H1 (cell line): ENCODE measurements around the gene SMIM1. TPM values are rescaled to one million over a fixed set of nuclear protein-coding genes. Genes with fewer than 3 reads are reported as not detected.

Source experiments
- CTCF ChIA-PET: fragments of 300-600 bp; sonication (Branson Sonifier 250); formaldehyde crosslinking; loops from one replicate; lab custom pipeline; 2021; ENCODE audit not compliant: partially characterized antibody; lab: Charles Lee
- POLR2A ChIA-PET: fragments of 300-600 bp; sonication (Branson Sonifier 250); formaldehyde crosslinking; loops from one replicate; lab custom pipeline; 2021; ENCODE audit warnings: inconsistent platforms; ENCODE audit not compliant: partially characterized antibody; lab: Charles Lee
- DNase-seq, 2 experiments: peaks; one replicate each; pipeline versions ENCODE4 v3.0.0 to v3.0.0-alpha.2; 2010 to 2022; ENCODE audit warnings: low spot score in 2 of 2, low read depth in 1 of 2, mixed read lengths in 1 of 2
- FAIRE-seq: peaks from 2 replicates; lab custom pipeline; 2011; peaks lifted over from hg19 to GRCh38; lab: Jason Lieb, UNC
- H2AFZ ChIP-seq: 2 replicates; pipeline ENCODE4 v1.8.1; 2012; ENCODE audit warnings: low read length, inconsistent platforms
- H2AK5ac ChIP-seq: 2 replicates; pipeline ENCODE4 v1.6.1; 2013; ENCODE audit warnings: low read depth, low read length
- H2BK120ac ChIP-seq: replicated peaks from 2 replicates; pipeline ENCODE3; 2013; ENCODE audit warnings: low read depth, low read length, inconsistent platforms
- H2BK12ac ChIP-seq: 2 replicates; pipeline ENCODE4 v1.6.1; 2013; ENCODE audit warnings: low read depth, low read length
- H2BK15ac ChIP-seq: 2 replicates; pipeline ENCODE4 v1.6.1; 2013; ENCODE audit warnings: low read length
- H2BK20ac ChIP-seq: 2 replicates; pipeline ENCODE4 v1.6.1; 2013; ENCODE audit warnings: low read length
- H2BK5ac ChIP-seq: 2 replicates; pipeline ENCODE4 v1.6.1; 2013; ENCODE audit warnings: low read depth, low read length
- H3K14ac ChIP-seq: 2 replicates; pipeline ENCODE4 v1.6.1; 2013; ENCODE audit warnings: inconsistent platforms; ENCODE audit not compliant: insufficient read length
- H3K18ac ChIP-seq: 2 replicates; pipeline ENCODE4 v1.6.1; 2013; ENCODE audit warnings: low read length; ENCODE audit errors: extremely low read depth
- H3K23ac ChIP-seq: 2 replicates; pipeline ENCODE4 v1.6.1; 2013; ENCODE audit warnings: inconsistent platforms; ENCODE audit not compliant: insufficient read length
- H3K23me2 ChIP-seq: 2 replicates; pipeline ENCODE4 v1.6.1; 2013; ENCODE audit warnings: low read depth, low read length
- H3K27ac ChIP-seq: 2 replicates; pipeline ENCODE4 v1.6.1; 2011; ENCODE audit warnings: low read depth, low read length, inconsistent platforms
- H3K27me3 ChIP-seq, 4 experiments: replicated peaks in 1 of 4; 1 replicate in 1 of 4; 2 replicates in 3 of 4; pipeline versions ENCODE4 v1.6.1 to v1.8.1; 2011 to 2013; ENCODE audit warnings: low read length in 3 of 4, mild to moderate bottlenecking in 3 of 4, inconsistent platforms in 2 of 4, mixed read lengths in 2 of 4, moderate library complexity in 1 of 4; ENCODE audit not compliant: control insufficient read depth in 3 of 4, insufficient read depth in 3 of 4; ENCODE audit errors: extremely low read depth in 1 of 4
- H3K36me3 ChIP-seq, 4 experiments: 2 replicates each; pipeline versions ENCODE4 v1.6.1 to v1.8.1; 2011 to 2013; ENCODE audit warnings: mild to moderate bottlenecking in 4 of 4, low read length in 3 of 4, moderate library complexity in 2 of 4, control low read depth in 1 of 4, inconsistent platforms in 1 of 4; ENCODE audit not compliant: insufficient read depth in 4 of 4, control insufficient read depth in 2 of 4
- H3K4ac ChIP-seq: replicated peaks from 2 replicates; pipeline ENCODE3; 2013; ENCODE audit warnings: low read length, low read depth, mixed read lengths, inconsistent platforms; ENCODE audit not compliant: insufficient read length
- H3K4me1 ChIP-seq, 4 experiments: replicated peaks in 1 of 4; 1 replicate in 1 of 4; 2 replicates in 3 of 4; pipeline versions ENCODE4 v1.6.1 to v1.8.1; 2011 to 2013; ENCODE audit warnings: low read length in 3 of 4, inconsistent platforms in 2 of 4, mixed read lengths in 1 of 4; ENCODE audit not compliant: insufficient read depth in 4 of 4, control insufficient read depth in 3 of 4
- H3K4me2 ChIP-seq, 2 experiments: 2 replicates each; pipeline versions ENCODE4 v1.6.1 to v1.8.1; 2011 to 2013; ENCODE audit warnings: low read depth in 2 of 2, low read length in 2 of 2, control low read depth in 1 of 2, inconsistent platforms in 1 of 2, mild to moderate bottlenecking in 1 of 2; ENCODE audit not compliant: insufficient read depth in 1 of 2
- H3K4me3 ChIP-seq, 4 experiments: fragments of 200-600, 300-600 bp in 1 of 4; sonication (generic), shearing (Covaris generic), sonication (Bioruptor Twin) in 1 of 4; 2 replicates each; pipeline versions ENCODE4 v1.5.1 to v1.8.1; 2011 to 2016; ENCODE audit warnings: low read length in 4 of 4, low read depth in 3 of 4, control low read depth in 2 of 4, inconsistent platforms in 2 of 4, mild to moderate bottlenecking in 2 of 4, mixed read lengths in 1 of 4, moderate library complexity in 1 of 4; ENCODE audit not compliant: insufficient read depth in 2 of 4; ENCODE audit errors: extremely low read depth in 1 of 4
- H3K56ac ChIP-seq: replicated peaks from 2 replicates; pipeline ENCODE3; 2013; ENCODE audit warnings: low read depth, mild to moderate bottlenecking, mixed read lengths, low read length, inconsistent platforms; ENCODE audit not compliant: insufficient read length
- H3K79me1 ChIP-seq: 2 replicates; pipeline ENCODE4 v1.6.1; 2013; ENCODE audit warnings: low read depth, low read length, control low read depth
- H3K79me2 ChIP-seq, 2 experiments: 2 replicates each; pipeline versions ENCODE4 v1.6.1 to v1.8.1; 2012 to 2013; ENCODE audit warnings: low read length in 2 of 2, mild to moderate bottlenecking in 2 of 2, inconsistent platforms in 1 of 2; ENCODE audit not compliant: insufficient read depth in 2 of 2, control insufficient read depth in 1 of 2
- H3K9ac ChIP-seq, 4 experiments: replicated peaks in 1 of 4; 1 replicate in 1 of 4; 2 replicates in 3 of 4; pipeline versions ENCODE4 v1.6.1 to v1.8.1; 2011 to 2013; ENCODE audit warnings: low read depth in 3 of 4, low read length in 3 of 4, control low read depth in 2 of 4, mild to moderate bottlenecking in 2 of 4, moderate library complexity in 2 of 4, inconsistent platforms in 1 of 4; ENCODE audit errors: extremely low read depth in 1 of 4
- H3K9me3 ChIP-seq, 2 experiments: 2 replicates each; pipeline versions ENCODE4 v1.6.1 to v1.8.1; 2012 to 2013; ENCODE audit warnings: mild to moderate bottlenecking in 2 of 2, moderate library complexity in 2 of 2, control low read depth in 1 of 2, inconsistent platforms in 1 of 2, low read depth in 1 of 2, low read length in 1 of 2, mixed read lengths in 1 of 2; ENCODE audit not compliant: insufficient read depth in 2 of 2
- H4K20me1 ChIP-seq, 2 experiments: replicated peaks in 1 of 2; 2 replicates each; pipeline versions ENCODE3 to v1.8.1; 2011 to 2013; ENCODE audit warnings: inconsistent platforms in 2 of 2, low read length in 2 of 2, mild to moderate bottlenecking in 1 of 2; ENCODE audit not compliant: insufficient read depth in 2 of 2, control insufficient read depth in 1 of 2
- H4K5ac ChIP-seq: 2 replicates; pipeline ENCODE4 v1.6.1; 2013; ENCODE audit warnings: low read length, low read depth, mixed read lengths, inconsistent platforms; ENCODE audit not compliant: insufficient read length
- H4K8ac ChIP-seq: 2 replicates; pipeline ENCODE4 v1.8.0; 2013; ENCODE audit warnings: mild to moderate bottlenecking, moderate library complexity, low read length, inconsistent platforms; ENCODE audit not compliant: insufficient read depth; ENCODE audit errors: extremely low read depth
- H4K91ac ChIP-seq: replicated peaks from 2 replicates; pipeline ENCODE3; 2013; ENCODE audit warnings: low read length, mixed read lengths, inconsistent platforms; ENCODE audit not compliant: insufficient read length
- CBX8 ChIP-seq: fragments of 300-800, 300-1000 bp; sonication (generic); IDR thresholded peaks from 2 replicates; pipeline ENCODE4 v1.7.1; 2016; ENCODE audit warnings: low read depth, low read length, borderline replicate concordance
- CEBPB ChIP-seq: IDR thresholded peaks from 2 replicates; pipeline ENCODE4 v1.6.1; 2012; ENCODE audit warnings: low read depth, low read length
- KDM5A ChIP-seq: fragments of 200-600 bp; IDR thresholded peaks from 2 replicates; pipeline ENCODE4 v1.7.1; 2012; ENCODE audit warnings: mild to moderate bottlenecking, low read length, inconsistent platforms, mixed read lengths
- MAFK ChIP-seq: IDR thresholded peaks from 2 replicates; pipeline ENCODE4 v1.6.1; 2012; ENCODE audit warnings: low read depth, mild to moderate bottlenecking, improper control_type of control experiment, low read length
- POU5F1 ChIP-seq: IDR thresholded peaks from 2 replicates; pipeline ENCODE4 v1.6.1; 2011; ENCODE audit warnings: low read depth, mild to moderate bottlenecking, low read length, moderate library complexity
- SIRT6 ChIP-seq: IDR thresholded peaks from one replicate; pipeline ENCODE4 v1.7.1; 2012; ENCODE audit warnings: low read length, inconsistent platforms
- SP2 ChIP-seq: IDR thresholded peaks from 2 replicates; pipeline ENCODE4 v1.6.1; 2012; ENCODE audit warnings: mild to moderate bottlenecking, low read length, inconsistent platforms
- SUZ12 ChIP-seq: fragments of 200-600 bp; sonication (generic); IDR thresholded peaks from 2 replicates; pipeline ENCODE4 v1.6.1; 2012; ENCODE audit warnings: mild to moderate bottlenecking, inconsistent platforms, low read length, moderate library complexity, mixed read lengths
- TBP ChIP-seq: IDR thresholded peaks from 2 replicates; pipeline ENCODE4 v1.6.1; 2011; ENCODE audit warnings: low read depth, low read length, improper control_type of control experiment
- YY1 ChIP-seq: IDR thresholded peaks from 2 replicates; pipeline ENCODE4 v1.6.1; 2011; ENCODE audit warnings: low read depth, mild to moderate bottlenecking, low read length
- WGBS, 2 experiments: shearing (Covaris generic) in 1 of 2; methylation state at CpG; one replicate each; pipeline versions ENCODE4 v1.1.6 to v1.1.7; 2013 to 2015; ENCODE audit warnings: low lambda C conversion rate in 2 of 2, mixed read lengths in 2 of 2, inconsistent platforms in 1 of 2, low coverage in 1 of 2, missing lambda C conversion rate in 1 of 2; ENCODE audit not compliant: insufficient replicate concordance in 2 of 2, insufficient coverage in 1 of 2, insufficient read length in 1 of 2; ENCODE audit errors: extremely low coverage in 1 of 2, missing lambda C conversion rate in 1 of 2; 5-methylcytosine and 5-hydroxymethylcytosine counted together
- polyA plus RNA-seq, 7 experiments: library from polyadenylated mRNA; depleted of rRNA in 3 of 7; stranded (reverse) in 5 of 7; unstranded in 2 of 7; fragments of >200 nt in 5 of 7; fragments of 200-250 nt in 2 of 7; gene quantifications; 1 replicate in 5 of 7; 2 replicates in 1 of 7; 4 replicates in 1 of 7; pipeline versions ENCODE4 v1.2.1 to v1.2.3, GENCODE V29; 2011 to 2013; ENCODE audit warnings: missing spikeins in 2 of 7, mixed read lengths in 2 of 7
- total RNA-seq: library from RNA; stranded (reverse); fragmentation: NEBNext Ultra II Directional; extraction: Animal tissue kit (Norgen Biotek cat#: 25700); gene quantifications from 2 replicates; pipeline ENCODE4 v1.2.1, GENCODE V29; 2021
- TF ChIP-seq, protein P1 (sequence below), 3 experiments: IDR thresholded peaks; 1 replicate in 2 of 3; 2 replicates in 1 of 3; pipeline versions ENCODE4 v1.5.1 to v1.6.1; 2011; ENCODE audit warnings: low read length in 3 of 3, mild to moderate bottlenecking in 3 of 3, inconsistent platforms in 2 of 3, low read depth in 1 of 3, moderate library complexity in 1 of 3; ENCODE audit not compliant: insufficient read depth in 1 of 3; ENCODE audit errors: control extremely low read depth in 1 of 3

Gene SMIM1
- total and polyA plus RNA-seq, 2 of the 8 experiments (the other 6 are each of a cell fraction or from before 2014, with no cell fraction given), result 7.7 to 9.7 TPM

DNA sequence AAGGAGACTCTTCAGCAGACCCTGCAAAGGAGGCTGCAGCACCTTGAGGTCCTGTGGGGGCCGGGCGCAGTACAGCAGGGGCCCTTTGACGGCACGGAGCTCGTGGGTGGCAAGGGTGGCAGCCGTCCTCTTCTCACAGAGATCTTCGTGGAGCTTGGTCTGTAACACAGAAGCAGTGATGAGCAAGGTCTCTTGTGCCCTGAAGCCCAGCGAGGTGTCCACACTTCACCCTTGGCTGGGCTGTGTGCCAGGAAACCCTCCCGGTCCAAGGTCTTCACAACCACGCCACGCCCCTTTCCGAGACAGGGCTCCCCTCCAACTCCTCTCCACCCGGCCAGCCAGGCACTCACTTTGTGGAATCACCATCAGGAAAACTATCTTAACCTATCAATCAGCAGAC lies 12.5 kb downstream of the SMIM1 start:
- Histone ChIP-seq H3K4me1 (peaks cover 0 to 8% (median 6%) of the 10 kb centered on the region in 4 experiments; a peak in 5 of 7 replicates), H4K20me1 (peaks cover 12 to 21% of the 10 kb centered on the region in 2 experiments), H2BK20ac (no peak overlapping the region), H3K27me3 (no peaks in the 10 kb centered on the region), H4K5ac (no peak overlapping the region)
- POLR2A ChIA-PET, result interaction anchor here (0.9 to 9.8 kb wide), 4 partner anchors 7 to 71 kb away, joined by 3 to 84 read pairs (median 11); partner anchors contain the start of gene LRRC47
- FAIRE-seq, result no peak
- no peak for TF ChIP-seq SP2
- TF ChIP-seq SUZ12, result no peak
- TF ChIP-seq POU5F1, result no peak
- TF ChIP-seq YY1, result no peak
- TF ChIP-seq, protein P1, sequence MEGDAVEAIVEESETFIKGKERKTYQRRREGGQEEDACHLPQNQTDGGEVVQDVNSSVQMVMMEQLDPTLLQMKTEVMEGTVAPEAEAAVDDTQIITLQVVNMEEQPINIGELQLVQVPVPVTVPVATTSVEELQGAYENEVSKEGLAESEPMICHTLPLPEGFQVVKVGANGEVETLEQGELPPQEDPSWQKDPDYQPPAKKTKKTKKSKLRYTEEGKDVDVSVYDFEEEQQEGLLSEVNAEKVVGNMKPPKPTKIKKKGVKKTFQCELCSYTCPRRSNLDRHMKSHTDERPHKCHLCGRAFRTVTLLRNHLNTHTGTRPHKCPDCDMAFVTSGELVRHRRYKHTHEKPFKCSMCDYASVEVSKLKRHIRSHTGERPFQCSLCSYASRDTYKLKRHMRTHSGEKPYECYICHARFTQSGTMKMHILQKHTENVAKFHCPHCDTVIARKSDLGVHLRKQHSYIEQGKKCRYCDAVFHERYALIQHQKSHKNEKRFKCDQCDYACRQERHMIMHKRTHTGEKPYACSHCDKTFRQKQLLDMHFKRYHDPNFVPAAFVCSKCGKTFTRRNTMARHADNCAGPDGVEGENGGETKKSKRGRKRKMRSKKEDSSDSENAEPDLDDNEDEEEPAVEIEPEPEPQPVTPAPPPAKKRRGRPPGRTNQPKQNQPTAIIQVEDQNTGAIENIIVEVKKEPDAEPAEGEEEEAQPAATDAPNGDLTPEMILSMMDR (IDR thresholded peaks at IDR 0.05; ENCODE audit: control extremely low read depth in 1 of 3, insufficient read depth in 1 of 3, low read depth in 1 of 3, low read length in 3 of 3), result no peak
- TF ChIP-seq CEBPB, result no peak
- TF ChIP-seq SIRT6, result no peak
- TF ChIP-seq TBP, result no peak
- TF ChIP-seq MAFK, result no peak
- no peak for TF ChIP-seq CBX8
- TF ChIP-seq KDM5A, result no peak
- TF ChIP-seq, all 59 proteins: peak for 0
- Histone ChIP-seq H2BK120ac (no peak overlapping the region), H3K23ac (no peak overlapping the region), H2AK5ac (no peak overlapping the region), H3K9ac (no peak overlapping the region), H2BK15ac (no peak overlapping the region), H3K27ac (no peak overlapping the region), H3K4me3 (no peak overlapping the region), H3K4ac (no peak overlapping the region), H3K9me3 (no peaks in the 10 kb centered on the region), H3K18ac (no peak overlapping the region), H3K36me3 (peaks cover 30 to 61% (median 53%) of the 10 kb centered on the region in 4 experiments), H3K56ac (no peak overlapping the region), H3K14ac (no peak overlapping the region), H3K79me2 (peaks cover 0 to 30% of the 10 kb centered on the region in 2 experiments; a peak in 2 of 4 replicates), H4K91ac (no peak overlapping the region), H2BK5ac (no peak overlapping the region), H4K8ac (no peak overlapping the region), H2BK12ac (no peak overlapping the region), H3K4me2 (no peak overlapping the region), H3K23me2 (no peaks in the 10 kb centered on the region), H2AFZ (no peak overlapping the region), H3K79me1 (peaks cover 19% of the 10 kb centered on the region)
- CTCF ChIA-PET, result interaction anchor here (0.6 to 5.7 kb wide), 18 partner anchors 8 to 647 kb away, joined by 3 to 40 read pairs (median 4); partner anchors contain the start of gene LRRC47
- 83% methylated on average over 13 of the region's 13 CpGs; no CpG with 5 or more reads in 1 of the 2 experiments for WGBS, 2 experiments
- DNase-seq, result no peak
